Measurements from ENCODE around the gene RNF223.

GRCh38 chr1:1066403-1067283 is 7.5 kb downstream of the RNF223 start:
- TF ChIP-seq CTCF (IDR thresholded peaks at IDR 0.05) (no peak), POLR2AphosphoS5 (IDR thresholded peaks at IDR 0.05) (no peak), POLR2A (IDR thresholded peaks at IDR 0.05) (no peak)
